ENCODE results near the gene OXSM.

OXSM gene

DNA sequence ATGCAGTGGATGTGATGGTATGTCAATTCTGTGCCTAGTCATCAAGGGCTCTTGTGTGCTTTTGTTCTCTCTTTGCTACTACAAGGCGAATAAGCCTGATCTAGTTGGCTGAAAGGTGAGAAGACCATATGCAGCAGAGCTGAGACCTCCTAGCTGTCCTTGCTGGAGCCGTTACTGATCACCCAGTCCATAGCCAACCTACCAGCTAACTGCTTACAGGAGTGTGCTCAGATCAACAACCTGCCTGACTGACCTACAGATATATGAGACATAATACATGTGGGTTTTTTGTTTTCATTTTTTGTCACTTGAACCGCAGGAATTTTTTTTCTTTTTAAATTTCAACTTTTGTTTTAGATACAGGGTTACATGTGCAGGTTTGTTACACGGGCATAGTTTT lies 22.8 kb downstream of the OXSM start:
- DNase-seq: no peak

DNA sequence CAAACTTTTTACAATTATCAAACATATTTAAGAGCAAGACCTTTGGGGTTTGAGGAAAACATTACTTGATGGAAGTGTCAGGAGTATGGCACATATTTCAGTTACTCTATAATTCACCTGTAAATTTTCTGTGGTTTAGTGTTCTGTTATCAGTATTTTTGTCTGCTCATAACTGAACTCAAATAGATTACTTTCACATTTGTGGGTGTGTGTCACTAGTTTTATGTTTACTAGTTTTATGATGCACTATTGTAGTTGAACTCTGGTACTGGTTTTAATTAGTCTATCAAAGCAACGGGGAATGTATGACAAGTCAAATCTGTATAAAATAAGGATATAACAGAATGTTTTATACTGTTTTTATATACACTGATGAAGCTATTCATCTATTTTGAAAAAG lies 27.2 kb downstream of the OXSM start:
- DNase-seq: no peak

DNA sequence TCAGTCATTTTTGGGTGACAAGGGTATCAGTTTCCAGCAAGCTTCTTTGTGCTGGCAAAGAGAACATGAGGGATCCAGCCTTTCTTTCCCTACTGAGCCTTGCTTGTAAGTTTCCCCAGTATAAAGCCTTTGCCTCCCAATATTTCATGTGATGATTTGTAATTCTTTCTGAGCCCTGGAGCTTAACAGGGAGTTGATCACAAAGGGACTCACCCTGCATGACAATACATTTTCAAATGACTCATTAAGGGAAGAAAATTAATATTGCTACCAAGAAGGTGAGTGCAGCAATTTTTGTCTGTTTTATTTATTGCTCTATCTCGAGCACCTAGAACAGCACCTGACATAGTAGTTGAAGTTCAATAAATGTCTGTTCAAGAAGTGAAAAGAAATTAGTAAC lies 27.7 kb downstream of the OXSM start:
- no peak for DNase-seq

DNA sequence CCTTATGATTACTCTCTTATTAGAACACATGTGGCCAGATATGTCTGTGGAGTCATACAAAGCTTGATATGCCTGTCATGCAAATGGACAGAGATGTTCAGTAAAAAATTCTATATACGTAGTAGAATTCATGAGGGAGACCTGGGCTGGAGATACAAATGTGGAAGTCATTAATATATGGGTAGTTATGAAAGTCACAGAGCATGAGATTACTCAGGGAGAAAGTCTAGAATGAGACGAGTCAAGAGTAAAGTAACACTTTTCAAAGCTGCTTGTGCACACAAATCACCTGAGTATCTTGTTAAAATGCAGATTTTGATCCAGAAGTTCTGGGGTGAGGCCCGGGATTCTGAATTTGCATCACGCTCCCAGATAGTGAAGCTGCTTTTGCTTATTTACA lies 28.4 kb downstream of the OXSM start:
- DNase-seq: no peak

DNA sequence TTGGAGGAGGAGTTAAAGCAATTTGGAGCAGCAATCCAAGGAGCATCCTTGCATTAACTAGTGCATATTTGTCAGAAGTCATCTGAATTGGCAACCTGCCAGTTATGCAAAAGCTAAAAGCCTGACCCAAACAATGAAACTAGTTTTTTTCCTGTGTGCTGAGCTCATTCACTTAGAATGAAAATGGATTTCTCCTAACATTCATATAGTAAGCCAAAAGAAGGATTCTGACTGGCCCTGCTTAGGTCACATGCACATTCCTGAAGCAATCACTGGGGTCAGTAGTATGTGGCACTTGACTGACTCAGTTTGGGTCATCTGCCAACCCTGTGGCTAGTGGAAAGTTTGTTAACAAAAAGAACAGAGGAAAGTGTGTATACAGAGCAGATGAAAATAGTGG lies 30.5 kb downstream of the OXSM start:
- DNase-seq: peak; percentile 47

DNA sequence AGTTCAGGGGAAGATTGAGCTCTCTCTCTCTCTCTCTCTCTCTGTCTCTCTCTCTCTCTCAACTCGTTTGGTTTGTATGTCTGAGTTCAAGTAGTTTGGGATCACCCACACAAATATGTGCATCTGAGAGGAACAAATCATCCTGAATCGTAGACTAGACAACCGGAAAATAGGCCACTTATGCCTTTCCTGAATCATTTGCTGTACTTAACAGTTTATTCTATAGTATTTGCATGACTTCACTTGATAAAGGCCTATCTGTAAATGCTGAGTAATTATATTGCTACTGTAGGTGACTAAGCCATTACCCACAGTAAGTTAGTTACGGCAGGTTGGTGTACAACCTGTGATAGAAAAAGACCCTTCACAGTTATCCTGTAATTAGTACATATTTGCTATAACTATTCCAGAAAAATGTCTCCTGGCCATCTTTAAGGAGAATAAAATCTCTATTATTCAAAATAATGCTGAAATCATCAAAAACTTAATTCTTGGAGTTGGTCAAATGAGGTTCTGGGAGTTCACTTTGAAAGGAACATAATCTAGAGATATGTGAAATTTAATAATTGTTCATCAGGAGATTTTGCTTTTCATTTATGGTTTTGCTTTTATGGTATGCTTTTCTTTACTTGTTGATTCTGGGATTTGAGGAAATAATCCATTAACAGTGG lies 31.1 kb downstream of the OXSM start:
- DNase-seq: no peak

DNA sequence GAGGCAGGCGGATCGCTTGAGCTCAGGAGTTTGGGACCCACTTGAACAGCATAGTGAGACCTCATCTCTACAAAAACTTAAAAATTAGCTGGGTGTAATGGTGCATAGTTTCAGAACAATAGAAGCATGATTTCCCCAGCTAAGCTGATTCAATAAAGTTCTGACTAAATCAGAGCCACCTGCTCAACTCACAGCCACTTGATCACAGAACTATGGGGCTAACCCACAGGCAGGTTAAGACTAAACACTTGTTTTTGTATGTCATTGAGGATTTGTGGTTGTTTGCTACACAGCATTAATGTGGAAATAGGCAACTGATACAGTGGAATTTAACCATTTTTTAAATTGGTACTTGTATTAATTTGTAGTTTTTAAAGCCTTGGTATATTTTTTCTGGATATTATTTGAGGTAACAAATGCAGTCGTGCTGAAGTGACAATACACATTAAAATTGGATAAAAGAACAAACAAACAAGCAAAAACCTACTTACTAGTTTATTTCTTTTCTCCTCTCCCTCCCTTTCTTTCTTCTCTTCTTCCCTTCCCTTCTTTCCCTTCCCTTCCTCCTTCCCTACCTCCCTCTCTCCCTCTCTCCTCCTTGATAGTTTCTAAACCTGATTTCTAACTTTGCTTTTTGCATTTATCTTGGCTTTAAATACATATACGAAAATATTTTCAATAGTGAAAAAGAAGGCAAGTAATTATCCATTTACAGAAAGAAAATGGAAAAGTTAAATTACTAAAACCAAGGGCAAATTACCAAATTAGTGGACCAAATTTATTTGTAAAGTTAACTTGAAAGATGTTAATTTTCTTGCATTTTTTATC lies 32.1 kb downstream of the OXSM start:
- DNase-seq: no peak

DNA sequence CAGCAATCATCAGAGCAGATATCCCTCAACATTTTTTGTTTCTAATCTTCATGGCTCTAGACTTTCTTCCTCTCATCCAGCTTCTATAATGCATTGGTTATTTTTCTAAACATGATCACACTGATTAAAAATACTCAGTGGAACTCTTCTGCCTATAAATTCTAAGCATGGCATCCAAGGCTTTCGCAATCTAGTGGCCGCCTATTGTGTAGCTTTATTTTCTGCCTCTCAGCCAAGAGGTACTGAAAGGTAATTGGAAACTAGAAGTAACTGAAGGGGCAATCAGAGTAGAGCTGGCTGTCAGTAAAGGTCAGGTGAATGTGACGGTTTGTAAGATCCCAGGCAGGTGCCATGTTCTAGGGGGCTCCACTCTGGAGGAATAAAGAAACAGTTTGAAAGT lies 33.4 kb downstream of the OXSM start:
- no peak for DNase-seq

DNA sequence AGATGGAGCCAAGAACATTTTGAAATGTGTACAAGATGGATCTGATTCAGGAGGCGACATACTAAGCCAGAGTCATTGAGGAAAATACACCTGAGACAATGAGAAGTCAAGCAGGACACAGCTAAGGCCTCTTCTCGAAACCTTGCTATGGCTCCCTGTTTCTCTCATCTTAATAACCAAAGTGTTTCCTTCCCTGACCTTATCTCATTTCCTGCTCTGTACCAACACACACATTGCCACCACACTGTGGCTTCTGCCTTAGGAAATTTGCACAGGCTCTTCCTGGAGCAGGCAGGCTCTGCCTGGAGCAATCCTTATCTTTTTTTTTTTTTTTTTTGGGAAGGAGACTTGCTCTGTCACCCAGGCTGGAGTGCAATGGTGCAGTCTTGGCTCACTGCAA lies 36.6 kb downstream of the OXSM start:
- no peak for DNase-seq

DNA sequence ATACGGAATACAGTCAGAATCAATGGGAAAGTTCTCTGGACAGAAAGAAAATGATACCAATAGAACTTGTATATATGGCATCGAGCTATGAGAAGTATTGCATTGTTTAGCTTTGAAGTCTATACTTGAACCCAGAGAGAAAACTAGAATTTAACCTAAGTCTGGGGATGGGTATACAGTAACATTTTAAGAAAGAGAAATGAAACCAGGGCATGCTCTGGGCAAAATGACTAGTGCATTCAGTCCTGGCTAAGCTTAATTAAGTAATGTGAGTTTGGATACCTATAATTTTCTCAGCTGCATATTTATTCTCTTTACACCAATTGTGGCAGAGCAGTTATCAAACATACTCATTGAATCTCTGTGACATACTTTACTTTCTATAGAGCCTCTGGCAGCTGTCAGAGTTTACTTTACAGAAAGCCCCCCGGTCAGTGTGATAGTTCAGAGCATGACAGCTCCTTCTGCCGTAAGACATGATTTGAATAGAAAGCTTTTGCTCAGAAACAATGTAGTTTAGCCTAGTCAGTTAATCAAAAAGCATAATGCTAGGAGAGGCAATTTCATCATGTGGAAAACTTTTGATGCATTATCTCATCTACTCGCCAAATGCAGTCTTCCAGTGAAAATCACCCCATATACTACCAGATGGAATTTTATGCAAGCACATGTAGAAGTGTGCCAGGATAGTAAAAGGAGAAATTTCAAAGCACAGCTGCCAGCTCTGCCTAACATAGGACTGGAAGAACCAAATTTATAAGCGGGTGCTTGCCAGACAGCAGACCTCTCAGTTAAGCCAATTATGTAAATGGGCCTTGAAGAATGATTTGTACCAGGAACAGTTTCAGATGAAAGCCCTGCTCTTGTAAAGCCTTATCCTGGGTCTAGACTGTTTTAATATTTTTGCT lies 40.7 kb downstream of the OXSM start:
- DNase-seq: no peak

DNA sequence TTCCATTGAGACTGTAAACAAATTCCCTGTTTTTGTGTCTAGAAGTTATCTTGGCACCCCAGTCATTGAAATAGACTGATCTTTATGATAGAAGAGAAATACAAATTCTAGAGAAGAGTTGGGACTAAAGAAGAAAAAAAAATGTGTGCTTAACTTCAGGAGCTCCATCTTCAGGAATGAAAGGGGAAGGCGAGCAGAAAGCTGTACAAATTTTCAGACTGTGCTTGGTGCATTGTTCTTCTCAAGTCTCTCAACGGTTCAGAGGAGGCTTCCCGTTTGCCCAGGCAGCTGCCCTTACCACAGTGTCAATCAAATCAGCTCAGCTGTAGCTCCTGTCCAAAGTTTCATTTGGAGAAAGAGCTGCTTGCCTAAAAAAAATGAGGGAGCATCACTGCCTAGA lies 41.7 kb downstream of the OXSM start:
- DNase-seq: no peak

DNA sequence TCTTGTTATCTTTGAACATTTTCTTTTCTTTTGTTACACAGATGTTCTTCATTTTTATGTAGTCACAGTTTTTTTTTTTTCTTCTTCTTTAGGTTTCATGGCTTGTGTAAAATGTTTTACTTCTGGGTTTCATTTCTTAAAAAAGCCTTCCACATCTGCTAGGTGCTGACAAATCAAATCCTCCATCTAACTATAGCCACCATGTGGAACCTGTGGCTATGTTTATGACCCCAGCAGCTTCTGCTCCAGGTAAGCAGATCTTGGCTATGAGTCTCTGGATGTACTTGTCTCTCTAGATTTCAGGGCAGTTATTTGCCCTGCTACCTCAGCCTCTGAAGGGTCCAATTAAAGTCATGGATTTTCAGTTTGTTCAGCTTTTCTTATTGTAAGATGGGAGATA lies 44.5 kb downstream of the OXSM start:
- no peak for DNase-seq

DNA sequence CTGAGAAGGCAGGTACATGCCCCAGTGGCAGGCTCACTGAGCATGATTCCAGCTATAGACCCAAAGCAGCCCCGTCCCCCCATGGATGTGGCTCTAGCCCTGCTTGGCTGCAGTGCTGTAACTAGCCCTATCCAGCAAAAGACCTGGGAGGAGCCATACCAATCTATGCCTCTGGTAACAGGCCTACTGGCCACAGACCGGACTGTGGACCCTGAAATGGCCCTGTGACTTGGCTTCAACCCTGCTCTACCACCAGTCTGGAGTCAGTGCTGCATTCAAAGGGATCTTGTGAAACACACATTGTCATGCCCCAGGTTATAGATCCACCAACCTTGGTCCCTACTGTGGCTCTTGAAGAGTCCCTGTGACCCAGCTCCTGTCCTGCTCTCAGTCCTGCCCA lies 46.7 kb downstream of the OXSM start:
- DNase-seq: no peak

DNA sequence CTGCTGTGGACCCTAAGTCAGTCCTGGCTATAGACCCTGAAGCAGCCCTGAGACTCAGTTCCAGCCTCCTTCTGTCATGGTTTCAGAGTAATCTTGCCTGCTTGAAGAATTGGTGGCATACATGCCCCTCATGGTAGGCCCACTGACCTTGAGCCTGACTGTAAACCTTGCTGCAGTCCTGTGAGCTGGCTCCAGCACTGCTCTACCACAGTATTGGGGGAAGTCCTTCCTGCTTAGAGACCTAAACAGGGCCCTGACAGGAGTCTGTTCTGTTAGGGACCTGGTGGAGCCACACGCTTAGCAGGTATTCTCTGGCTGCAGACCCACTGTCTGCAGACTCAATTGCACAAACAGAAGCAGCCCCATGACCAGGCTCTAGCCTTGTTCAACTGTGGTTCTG lies 47.1 kb downstream of the OXSM start:
- no peak for DNase-seq

DNA sequence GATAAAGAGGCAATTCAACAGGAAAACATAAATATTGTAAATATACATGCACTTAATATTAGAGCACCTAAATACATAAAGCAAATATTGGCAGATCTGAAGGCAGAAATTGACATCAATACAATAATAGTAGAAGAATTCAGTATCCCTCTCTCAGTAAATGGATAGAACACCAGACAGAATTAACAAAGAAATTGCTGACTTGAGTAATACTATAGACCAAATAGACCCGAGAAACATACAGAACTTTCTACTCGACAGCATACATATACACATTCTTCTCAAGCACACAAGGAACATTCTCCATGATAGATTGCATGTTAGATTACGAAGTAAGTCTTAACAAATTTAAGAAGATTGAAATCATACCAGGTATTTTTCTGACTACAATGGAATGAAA lies 50.2 kb downstream of the OXSM start:
- DNase-seq: no peak

DNA sequence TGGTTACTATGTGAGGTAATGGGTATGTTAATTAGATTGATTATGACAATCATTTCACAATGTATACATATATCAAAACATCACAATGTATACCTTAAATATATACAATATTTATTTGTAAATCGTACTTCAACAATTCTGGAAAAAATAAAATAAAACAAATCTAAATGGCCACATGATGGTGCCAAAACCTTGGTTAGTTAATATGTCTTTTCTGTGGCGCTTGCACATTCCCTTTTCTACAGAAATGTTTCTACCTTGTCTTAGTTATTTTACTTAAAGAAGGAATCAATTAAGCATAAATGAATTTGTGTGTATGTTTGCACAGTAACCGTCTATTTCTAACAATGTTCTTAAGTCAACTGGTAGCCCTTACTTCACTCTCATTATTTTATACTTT lies 53.4 kb downstream of the OXSM start:
- DNase-seq: no peak
